Measurements from ENCODE around the gene SH3D21.

GRCh38 chr1:36341626-36342320 is 35.6 kb downstream of the SH3D21 start:
- TF ChIP-seq ZFX (IDR thresholded peaks at IDR 0.05; ENCODE audit: borderline replicate concordance) (no peak), CTCF (IDR thresholded peaks at IDR 0.05) (no peak)

All from 22Rv1 (cell line).